Breast epithelium (tissue), 3 donors: ENCODE measurements around the gene MAP2K5.

Experiments used
- CTCF ChIP-seq, 3 donors: fragments of 450-650 bp; IDR thresholded peaks; one replicate each; pipeline ENCODE4 v1.5.1; 2016 to 2017; ENCODE audit warnings: antibody characterized with exemption in 3 of 3, mild to moderate bottlenecking in 3 of 3, moderate library complexity in 3 of 3
- POLR2A ChIP-seq: fragments of 450-650 bp; IDR thresholded peaks from one replicate; pipeline ENCODE4 v1.6.1; 2016; ENCODE audit warnings: antibody characterized with exemption, mild to moderate bottlenecking, moderate library complexity

- TF ChIP-seq CTCF (IDR thresholded peaks at IDR 0.05) = no peak
- TF ChIP-seq POLR2A = no peak
Observed at GRCh38 chr15:67592245-67592644, 49.7 kb downstream of the MAP2K5 start.
